Measurements from ENCODE around the gene ALDOB. TPM values are rescaled to one million over a fixed set of nuclear protein-coding genes. Genes with fewer than 3 reads are reported as not detected.

Gene ALDOB
- polyA plus RNA-seq, 1 donor from 2014 or later, result not detected

DNA sequence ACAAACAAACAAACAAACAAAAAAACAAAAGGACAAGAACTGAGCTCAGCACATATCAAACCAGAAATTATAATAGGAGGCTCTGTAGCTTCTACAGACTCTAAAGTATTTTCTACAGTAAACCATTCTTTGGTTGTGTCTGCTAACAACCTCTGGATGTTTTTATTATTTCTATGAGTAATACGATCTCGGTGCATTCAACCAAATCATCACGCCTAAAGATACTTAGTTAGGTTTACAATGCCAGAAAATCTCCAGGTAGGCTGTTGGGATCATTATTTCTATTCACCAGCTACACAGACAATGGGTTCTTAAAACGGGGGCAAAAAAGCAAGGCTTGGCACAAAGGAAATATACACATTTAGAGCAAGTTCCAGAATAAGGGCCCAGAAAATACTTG lies 41.6 kb upstream of the ALDOB start:
- H3K4me2 ChIP-seq (ENCODE audit: low read length), result no peak overlapping the region
- H3K9ac ChIP-seq (ENCODE audit: low read length), result no peak overlapping the region
- TF ChIP-seq, protein P1, sequence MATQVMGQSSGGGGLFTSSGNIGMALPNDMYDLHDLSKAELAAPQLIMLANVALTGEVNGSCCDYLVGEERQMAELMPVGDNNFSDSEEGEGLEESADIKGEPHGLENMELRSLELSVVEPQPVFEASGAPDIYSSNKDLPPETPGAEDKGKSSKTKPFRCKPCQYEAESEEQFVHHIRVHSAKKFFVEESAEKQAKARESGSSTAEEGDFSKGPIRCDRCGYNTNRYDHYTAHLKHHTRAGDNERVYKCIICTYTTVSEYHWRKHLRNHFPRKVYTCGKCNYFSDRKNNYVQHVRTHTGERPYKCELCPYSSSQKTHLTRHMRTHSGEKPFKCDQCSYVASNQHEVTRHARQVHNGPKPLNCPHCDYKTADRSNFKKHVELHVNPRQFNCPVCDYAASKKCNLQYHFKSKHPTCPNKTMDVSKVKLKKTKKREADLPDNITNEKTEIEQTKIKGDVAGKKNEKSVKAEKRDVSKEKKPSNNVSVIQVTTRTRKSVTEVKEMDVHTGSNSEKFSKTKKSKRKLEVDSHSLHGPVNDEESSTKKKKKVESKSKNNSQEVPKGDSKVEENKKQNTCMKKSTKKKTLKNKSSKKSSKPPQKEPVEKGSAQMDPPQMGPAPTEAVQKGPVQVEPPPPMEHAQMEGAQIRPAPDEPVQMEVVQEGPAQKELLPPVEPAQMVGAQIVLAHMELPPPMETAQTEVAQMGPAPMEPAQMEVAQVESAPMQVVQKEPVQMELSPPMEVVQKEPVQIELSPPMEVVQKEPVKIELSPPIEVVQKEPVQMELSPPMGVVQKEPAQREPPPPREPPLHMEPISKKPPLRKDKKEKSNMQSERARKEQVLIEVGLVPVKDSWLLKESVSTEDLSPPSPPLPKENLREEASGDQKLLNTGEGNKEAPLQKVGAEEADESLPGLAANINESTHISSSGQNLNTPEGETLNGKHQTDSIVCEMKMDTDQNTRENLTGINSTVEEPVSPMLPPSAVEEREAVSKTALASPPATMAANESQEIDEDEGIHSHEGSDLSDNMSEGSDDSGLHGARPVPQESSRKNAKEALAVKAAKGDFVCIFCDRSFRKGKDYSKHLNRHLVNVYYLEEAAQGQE (IDR thresholded peaks at IDR 0.05; ENCODE audit: borderline replicate concordance), result no peak
- TF ChIP-seq MXI1 (conservative IDR thresholded peaks at IDR 0.05; ENCODE audit: poor library complexity, severe bottlenecking), result no peak
- H3F3A ChIP-seq (ENCODE audit: insufficient read depth, low read length, poor library complexity, severe bottlenecking), result no peaks in the 10 kb centered on the region
- H3K9me3 ChIP-seq (ENCODE audit: low read length), result no peaks in the 10 kb centered on the region
- H2AFZ ChIP-seq (ENCODE audit: low read depth, low read length), result no peak overlapping the region
- no peaks in the 10 kb centered on the region for H3K9me2 ChIP-seq (ENCODE audit: insufficient read depth, low read length)
- peaks cover 10% of the 10 kb centered on the region for H3K36me3 ChIP-seq (ENCODE audit: insufficient read depth, low read length)
- H4K20me1 ChIP-seq (ENCODE audit: insufficient read depth), result no peaks in the 10 kb centered on the region
- no peaks in the 10 kb centered on the region for H3K27me3 ChIP-seq (ENCODE audit: insufficient read depth, low read depth, low read length)
- H3K4me3 ChIP-seq (ENCODE audit: low read length), result no peak overlapping the region
- no peaks in the 10 kb centered on the region for H3K79me2 ChIP-seq (replicated peaks; ENCODE audit: insufficient read depth, low read length)
- no peak overlapping the region for H3K27ac ChIP-seq (ENCODE audit: low read length)

DNA sequence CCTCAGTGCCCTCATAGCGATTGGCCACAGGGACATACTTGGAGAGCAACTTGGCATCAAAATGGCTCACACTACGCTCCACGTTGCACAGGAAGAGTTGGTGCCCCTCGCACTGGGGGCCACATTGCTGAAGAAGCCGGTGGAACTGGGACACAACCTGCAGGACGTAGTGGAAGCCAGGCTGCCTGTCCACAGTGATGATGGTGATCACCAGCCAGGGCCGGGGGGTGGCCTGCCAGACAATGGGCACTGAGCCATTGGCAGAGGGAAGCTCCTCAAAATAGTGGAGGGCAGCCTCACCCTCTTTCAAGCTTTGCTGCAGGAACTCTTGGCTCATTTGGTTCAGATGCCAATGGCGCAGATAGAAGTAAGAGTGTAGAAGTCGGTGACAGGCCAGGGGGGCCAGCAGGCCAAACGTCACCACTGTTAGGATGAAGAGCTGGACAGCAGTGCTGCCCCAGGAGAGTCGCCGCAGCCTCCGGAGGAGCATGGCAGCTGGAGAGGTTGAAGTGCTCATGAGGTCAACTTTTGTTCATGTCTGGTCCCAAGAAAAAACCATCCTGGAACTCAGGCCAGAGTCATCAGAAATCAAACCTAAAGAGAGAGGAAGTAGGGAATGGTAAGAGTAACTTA lies 41.1 kb upstream of the ALDOB start:
- Histone ChIP-seq H3K9ac (ENCODE audit: low read length) (no peak overlapping the region), H2AFZ (ENCODE audit: low read depth, low read length) (no peak overlapping the region), H3K27me3 (ENCODE audit: insufficient read depth, low read depth, low read length) (no peaks in the 10 kb centered on the region), H3K4me3 (ENCODE audit: low read length) (no peak overlapping the region), H4K20me1 (ENCODE audit: insufficient read depth) (no peaks in the 10 kb centered on the region), H3K4me2 (ENCODE audit: low read length) (no peak overlapping the region), H3K79me2 (replicated peaks; ENCODE audit: insufficient read depth, low read length) (no peaks in the 10 kb centered on the region), H3F3A (ENCODE audit: insufficient read depth, low read length, poor library complexity, severe bottlenecking) (no peaks in the 10 kb centered on the region), H3K9me2 (ENCODE audit: insufficient read depth, low read length) (no peaks in the 10 kb centered on the region), H3K36me3 (ENCODE audit: insufficient read depth, low read length) (peaks cover 10% of the 10 kb centered on the region), H3K9me3 (ENCODE audit: low read length) (no peaks in the 10 kb centered on the region), H3K27ac (ENCODE audit: low read length) (no peak overlapping the region)
- TF ChIP-seq TAF1 (IDR thresholded peaks at IDR 0.05; ENCODE audit: low read depth) (no peak), EP300 (conservative IDR thresholded peaks at IDR 0.05; ENCODE audit: poor library complexity, severe bottlenecking) (no peak), POLR2AphosphoS5 (IDR thresholded peaks at IDR 0.05) (no peak), SMC3 (conservative IDR thresholded peaks at IDR 0.05; ENCODE audit: poor library complexity) (no peak), MXI1 (conservative IDR thresholded peaks at IDR 0.05; ENCODE audit: poor library complexity, severe bottlenecking) (no peak), EZH2 (IDR thresholded peaks at IDR 0.05; ENCODE audit: borderline replicate concordance, insufficient read depth, low read length, poor library complexity, severe bottlenecking) (no peak), RAD21 (conservative IDR thresholded peaks at IDR 0.05) (no peak)

DNA sequence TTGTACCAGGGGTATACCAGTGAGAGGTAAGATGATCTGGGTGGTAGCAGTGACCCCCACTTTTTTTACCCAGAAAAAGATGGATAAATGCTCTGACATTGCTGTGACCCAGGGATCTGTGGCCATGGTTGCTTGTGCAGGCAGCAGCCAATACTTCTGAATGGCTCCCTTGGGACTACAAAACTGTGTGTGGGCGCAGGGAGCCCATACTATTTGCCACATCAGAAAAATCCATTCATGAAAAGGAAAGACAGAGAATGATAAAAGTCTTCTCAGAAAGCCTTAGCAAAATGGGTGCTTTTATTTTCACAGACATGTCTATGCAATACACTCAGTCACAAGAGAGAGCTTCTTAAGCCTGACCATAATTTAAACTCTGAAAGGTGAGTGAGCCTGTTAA lies 37.3 kb upstream of the ALDOB start:
- Histone ChIP-seq H3K27me3 (ENCODE audit: insufficient read depth, low read depth, low read length) (no peaks in the 10 kb centered on the region), H3K9me2 (ENCODE audit: insufficient read depth, low read length) (no peaks in the 10 kb centered on the region), H4K20me1 (ENCODE audit: insufficient read depth) (no peaks in the 10 kb centered on the region), H3K27ac (ENCODE audit: low read length) (no peak overlapping the region), H3K36me3 (ENCODE audit: insufficient read depth, low read length) (peaks cover 10% of the 10 kb centered on the region), H3K9ac (ENCODE audit: low read length) (no peak overlapping the region), H3K9me3 (ENCODE audit: low read length) (no peaks in the 10 kb centered on the region), H3K4me2 (ENCODE audit: low read length) (no peak overlapping the region), H2AFZ (ENCODE audit: low read depth, low read length) (no peak overlapping the region), H3K4me3 (ENCODE audit: low read length) (no peak overlapping the region), H3F3A (ENCODE audit: insufficient read depth, low read length, poor library complexity, severe bottlenecking) (no peaks in the 10 kb centered on the region), H3K79me2 (replicated peaks; ENCODE audit: insufficient read depth, low read length) (no peaks in the 10 kb centered on the region)
- no peak for TF ChIP-seq POLR2AphosphoS5 (IDR thresholded peaks at IDR 0.05)
- TF ChIP-seq RAD21 (conservative IDR thresholded peaks at IDR 0.05), result no peak
- no peak for TF ChIP-seq SMC3 (conservative IDR thresholded peaks at IDR 0.05; ENCODE audit: poor library complexity)
- no peak for TF ChIP-seq EP300 (conservative IDR thresholded peaks at IDR 0.05; ENCODE audit: poor library complexity, severe bottlenecking)
- TF ChIP-seq, protein P2, sequence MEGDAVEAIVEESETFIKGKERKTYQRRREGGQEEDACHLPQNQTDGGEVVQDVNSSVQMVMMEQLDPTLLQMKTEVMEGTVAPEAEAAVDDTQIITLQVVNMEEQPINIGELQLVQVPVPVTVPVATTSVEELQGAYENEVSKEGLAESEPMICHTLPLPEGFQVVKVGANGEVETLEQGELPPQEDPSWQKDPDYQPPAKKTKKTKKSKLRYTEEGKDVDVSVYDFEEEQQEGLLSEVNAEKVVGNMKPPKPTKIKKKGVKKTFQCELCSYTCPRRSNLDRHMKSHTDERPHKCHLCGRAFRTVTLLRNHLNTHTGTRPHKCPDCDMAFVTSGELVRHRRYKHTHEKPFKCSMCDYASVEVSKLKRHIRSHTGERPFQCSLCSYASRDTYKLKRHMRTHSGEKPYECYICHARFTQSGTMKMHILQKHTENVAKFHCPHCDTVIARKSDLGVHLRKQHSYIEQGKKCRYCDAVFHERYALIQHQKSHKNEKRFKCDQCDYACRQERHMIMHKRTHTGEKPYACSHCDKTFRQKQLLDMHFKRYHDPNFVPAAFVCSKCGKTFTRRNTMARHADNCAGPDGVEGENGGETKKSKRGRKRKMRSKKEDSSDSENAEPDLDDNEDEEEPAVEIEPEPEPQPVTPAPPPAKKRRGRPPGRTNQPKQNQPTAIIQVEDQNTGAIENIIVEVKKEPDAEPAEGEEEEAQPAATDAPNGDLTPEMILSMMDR (IDR thresholded peaks at IDR 0.05; ENCODE audit: poor library complexity, severe bottlenecking), result no peak
- TF ChIP-seq TAF1 (IDR thresholded peaks at IDR 0.05; ENCODE audit: low read depth), result no peak
- TF ChIP-seq, protein P1 (IDR thresholded peaks at IDR 0.05; ENCODE audit: borderline replicate concordance), result no peak
- no peak for TF ChIP-seq EZH2 (IDR thresholded peaks at IDR 0.05; ENCODE audit: borderline replicate concordance, insufficient read depth, low read length, poor library complexity, severe bottlenecking)
- TF ChIP-seq MXI1 (conservative IDR thresholded peaks at IDR 0.05; ENCODE audit: poor library complexity, severe bottlenecking), result no peak

Data from neural cell (in vitro differentiated cells).